Mucosa of descending colon (tissue), 3 donors: Measurements from ENCODE around the gene TMEM52. TPM values are rescaled to one million over a fixed set of nuclear protein-coding genes. Genes with fewer than 3 reads are reported as not detected.

ENCODE experiments used
- ATAC-seq: fragments of 200-7000 bp; cut with Tn5 transposase; one replicate; pipeline ENCODE4 v1.9.1; 2020; ENCODE audit warnings: mild to moderate bottlenecking, moderate library complexity
- DNase-seq, 3 donors: peaks; one replicate each; pipeline ENCODE4 v3.0.0-alpha.2; 2020
- H3K36me3 ChIP-seq: fragments of 200-600 bp; one replicate; pipeline ENCODE4 v1.8.0; 2021; ENCODE audit warnings: low read depth, mild to moderate bottlenecking
- H3K4me1 ChIP-seq: fragments of 200-600 bp; one replicate; pipeline ENCODE4 v1.8.0; 2021; ENCODE audit warnings: low read depth, mild to moderate bottlenecking
- H3K4me3 ChIP-seq: fragments of 200-600 bp; one replicate; pipeline ENCODE4 v1.8.0; 2021; ENCODE audit warnings: mild to moderate bottlenecking
- H3K9me3 ChIP-seq: fragments of 200-600 bp; one replicate; pipeline ENCODE4 v1.8.0; 2021; ENCODE audit warnings: mild to moderate bottlenecking
- intact Hi-C, 2 donors: fragments of 100-400 bp; cut with DNase I in 1 of 2; cut with micrococcal nuclease in 1 of 2; formaldehyde crosslinking; loops; one replicate each; pipeline versions ENCODE4 v1.11.0 to v1.11.1; 2022; cut with DNase I, micrococcal nuclease
- total RNA-seq, 3 donors: library from RNA; stranded (reverse); fragmentation: NEBNext Ultra II Directional in 2 of 3; extraction: Animal tissue kit (Norgen Biotek cat#: 25700) in 2 of 3; gene quantifications; one replicate each; pipeline versions ENCODE4 v1.2.1 to v1.2.4, GENCODE V29; 2021 to 2023
- TF ChIP-seq, protein P1 (sequence below): fragments of 200-600 bp; IDR thresholded peaks from one replicate; pipeline ENCODE4 v1.8.0; 2022; ENCODE audit warnings: antibody characterized with exemption, mild to moderate bottlenecking
- donor health status: DM: no; HTN: no; CAD: no; lungs with moderate emphysema.
- donor health status: DM: no; HTN: no; CAD: no.
- donor health status: DM: no; HTN: yes; CAD: no.

The TMEM52 gene
- total RNA-seq, 3 donors from 2014 or later: 1.8 to 4.0 (median 3.0) TPM

DNA sequence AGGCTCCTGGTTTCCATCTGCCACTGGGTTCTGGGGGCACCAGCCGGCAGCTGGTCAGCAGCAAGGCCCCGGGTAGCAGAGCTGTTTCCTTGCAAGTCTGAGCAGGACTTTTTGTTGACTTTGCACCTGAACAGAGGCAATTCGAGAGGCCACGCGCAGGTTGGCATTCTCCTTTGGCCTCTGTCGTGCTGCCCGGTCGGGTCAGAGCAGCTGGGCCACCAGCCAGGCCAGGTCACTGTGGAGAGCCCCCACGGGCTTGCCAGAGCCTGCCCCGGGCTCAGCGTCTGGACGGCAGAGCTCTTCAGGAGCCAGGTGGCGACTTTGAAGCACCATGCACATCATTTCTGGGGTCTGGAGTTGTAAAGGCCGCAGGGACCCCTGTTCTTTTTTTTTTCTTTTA, 28.4 kb upstream of the TMEM52 start:
- H3K4me1 ChIP-seq: peaks cover 7% of the 10 kb centered on the region
- DNase-seq (peak in 1 of 3 donors; percentile 33), ATAC-seq (no peak)
- H3K4me3 ChIP-seq: no peak overlapping the region
- intact Hi-C loops: loop anchor here (10.0 kb wide), 1 partner anchor 97 kb away; no protein-coding TSS in a partner anchor
- no peaks in the 10 kb centered on the region for H3K9me3 ChIP-seq
- TF ChIP-seq, protein P1, sequence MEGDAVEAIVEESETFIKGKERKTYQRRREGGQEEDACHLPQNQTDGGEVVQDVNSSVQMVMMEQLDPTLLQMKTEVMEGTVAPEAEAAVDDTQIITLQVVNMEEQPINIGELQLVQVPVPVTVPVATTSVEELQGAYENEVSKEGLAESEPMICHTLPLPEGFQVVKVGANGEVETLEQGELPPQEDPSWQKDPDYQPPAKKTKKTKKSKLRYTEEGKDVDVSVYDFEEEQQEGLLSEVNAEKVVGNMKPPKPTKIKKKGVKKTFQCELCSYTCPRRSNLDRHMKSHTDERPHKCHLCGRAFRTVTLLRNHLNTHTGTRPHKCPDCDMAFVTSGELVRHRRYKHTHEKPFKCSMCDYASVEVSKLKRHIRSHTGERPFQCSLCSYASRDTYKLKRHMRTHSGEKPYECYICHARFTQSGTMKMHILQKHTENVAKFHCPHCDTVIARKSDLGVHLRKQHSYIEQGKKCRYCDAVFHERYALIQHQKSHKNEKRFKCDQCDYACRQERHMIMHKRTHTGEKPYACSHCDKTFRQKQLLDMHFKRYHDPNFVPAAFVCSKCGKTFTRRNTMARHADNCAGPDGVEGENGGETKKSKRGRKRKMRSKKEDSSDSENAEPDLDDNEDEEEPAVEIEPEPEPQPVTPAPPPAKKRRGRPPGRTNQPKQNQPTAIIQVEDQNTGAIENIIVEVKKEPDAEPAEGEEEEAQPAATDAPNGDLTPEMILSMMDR: no peak
- H3K36me3 ChIP-seq: no peaks in the 10 kb centered on the region

DNA sequence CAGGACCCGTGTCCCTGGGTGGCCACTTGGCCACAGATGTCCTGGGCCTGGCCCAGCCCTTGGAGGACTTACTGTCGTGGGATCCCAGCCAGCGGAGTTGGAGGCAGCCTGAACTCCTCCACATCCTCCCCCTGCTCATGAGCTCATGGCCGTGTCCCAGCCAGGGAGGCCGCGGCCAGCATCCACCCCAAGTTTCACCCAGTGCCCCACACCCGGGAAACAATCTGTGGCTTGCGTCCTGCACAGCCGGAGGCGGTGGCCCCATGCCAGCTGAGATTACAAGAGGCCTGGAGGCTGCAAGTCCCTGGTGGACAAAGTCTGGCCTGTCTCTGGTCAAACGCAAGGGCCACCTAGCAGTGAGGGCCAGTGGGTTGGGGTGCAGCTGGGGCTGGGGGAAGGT, 27.5 kb upstream of the TMEM52 start:
- H3K9me3 ChIP-seq: no peaks in the 10 kb centered on the region
- DNase-seq: peak in 1 of 3 donors; percentile 59
- intact Hi-C loops: loop anchor here (10.0 kb wide), 1 partner anchor 98 kb away; no protein-coding TSS in a partner anchor
- no peaks in the 10 kb centered on the region for H3K36me3 ChIP-seq
- peaks cover 7% of the 10 kb centered on the region for H3K4me1 ChIP-seq
- ATAC-seq: no peak
- H3K4me3 ChIP-seq: no peak overlapping the region
- TF ChIP-seq, protein P1: no peak

DNA sequence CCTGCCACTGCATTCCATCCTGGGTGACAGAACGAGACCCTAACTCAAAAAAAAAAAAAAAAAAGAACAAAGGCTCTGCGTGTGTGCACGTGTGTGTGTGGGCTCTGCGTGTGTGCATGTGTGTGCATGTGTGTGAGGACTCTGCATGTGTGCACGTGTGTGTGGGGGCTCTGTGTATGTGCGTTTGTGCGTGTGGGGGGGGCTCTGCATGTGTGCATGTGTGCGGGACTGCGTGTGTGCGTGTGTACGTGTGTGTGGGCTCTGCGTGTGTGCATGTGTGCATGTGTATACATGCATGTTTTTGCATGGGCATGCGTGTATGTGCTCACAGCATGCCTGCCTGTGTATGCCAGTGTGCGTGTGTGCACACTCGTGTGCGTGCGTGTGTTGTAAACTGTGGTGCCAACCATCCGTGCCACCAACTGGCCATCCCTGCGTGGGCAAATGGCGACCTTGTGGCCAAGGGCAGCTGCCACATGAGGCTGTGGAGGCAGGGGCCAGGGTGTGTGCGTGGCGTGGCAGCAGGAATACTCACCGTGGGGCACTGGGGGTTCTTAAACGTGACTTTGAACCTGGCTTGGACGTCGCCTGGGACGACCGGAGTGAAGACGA, 26.8 kb upstream of the TMEM52 start:
- TF ChIP-seq, protein P1: no peak
- ATAC-seq (no peak), DNase-seq (peak in 1 of 3 donors; percentile 26)
- H3K4me3 ChIP-seq: no peak overlapping the region
- H3K4me1 ChIP-seq: peaks cover 7% of the 10 kb centered on the region
- no peaks in the 10 kb centered on the region for H3K36me3 ChIP-seq
- intact Hi-C loops: loop anchor here (10.0 kb wide), 1 partner anchor 99 kb away; no protein-coding TSS in a partner anchor
- H3K9me3 ChIP-seq: no peaks in the 10 kb centered on the region

DNA sequence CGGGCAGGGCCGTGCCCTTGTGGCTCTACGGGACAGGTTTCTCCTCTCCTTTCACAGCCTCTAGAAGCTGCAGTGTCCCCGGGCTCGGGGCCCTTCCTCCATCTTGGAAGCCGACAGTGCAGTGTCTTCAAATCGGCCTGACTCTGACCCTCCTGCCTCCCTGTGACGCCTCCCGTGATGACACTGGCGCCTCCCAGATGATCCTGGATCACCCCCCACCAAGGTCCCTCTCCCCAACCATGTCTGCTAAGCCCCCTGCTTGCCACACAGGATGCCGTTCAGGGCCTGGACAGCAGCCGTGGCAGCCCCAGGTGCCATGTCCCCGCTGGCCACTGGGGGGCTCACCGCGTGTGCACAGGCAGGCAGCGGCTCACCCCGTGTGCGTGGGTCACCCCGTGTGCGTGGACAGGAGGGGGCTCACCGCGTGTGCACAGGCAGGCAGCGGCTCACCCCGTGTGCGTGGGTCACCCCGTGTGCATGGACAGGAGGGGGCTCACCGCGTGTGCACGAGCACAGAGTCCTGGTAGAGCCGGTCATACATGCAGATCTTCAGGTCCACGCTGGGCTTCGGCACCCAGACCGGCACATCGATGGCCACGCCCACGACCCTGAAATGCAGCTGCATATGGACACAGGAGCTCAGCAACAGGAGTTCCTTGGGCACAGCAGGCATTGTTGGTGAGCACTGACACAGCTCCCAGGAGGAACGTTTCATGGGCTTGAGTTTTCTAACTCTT, 24.9 kb upstream of the TMEM52 start:
- Histone ChIP-seq H3K36me3 (no peaks in the 10 kb centered on the region), H3K4me1 (peaks cover 7% of the 10 kb centered on the region), H3K4me3 (no peak overlapping the region), H3K9me3 (no peaks in the 10 kb centered on the region)
- ATAC-seq (peak; percentile 84), DNase-seq (peak; percentile 60 to 71 (median 62))
- intact Hi-C loops: loop anchor here (10.0 kb wide), 1 partner anchor 101 kb away; no protein-coding TSS in a partner anchor
- TF ChIP-seq, protein P1: peak; percentile 87

DNA sequence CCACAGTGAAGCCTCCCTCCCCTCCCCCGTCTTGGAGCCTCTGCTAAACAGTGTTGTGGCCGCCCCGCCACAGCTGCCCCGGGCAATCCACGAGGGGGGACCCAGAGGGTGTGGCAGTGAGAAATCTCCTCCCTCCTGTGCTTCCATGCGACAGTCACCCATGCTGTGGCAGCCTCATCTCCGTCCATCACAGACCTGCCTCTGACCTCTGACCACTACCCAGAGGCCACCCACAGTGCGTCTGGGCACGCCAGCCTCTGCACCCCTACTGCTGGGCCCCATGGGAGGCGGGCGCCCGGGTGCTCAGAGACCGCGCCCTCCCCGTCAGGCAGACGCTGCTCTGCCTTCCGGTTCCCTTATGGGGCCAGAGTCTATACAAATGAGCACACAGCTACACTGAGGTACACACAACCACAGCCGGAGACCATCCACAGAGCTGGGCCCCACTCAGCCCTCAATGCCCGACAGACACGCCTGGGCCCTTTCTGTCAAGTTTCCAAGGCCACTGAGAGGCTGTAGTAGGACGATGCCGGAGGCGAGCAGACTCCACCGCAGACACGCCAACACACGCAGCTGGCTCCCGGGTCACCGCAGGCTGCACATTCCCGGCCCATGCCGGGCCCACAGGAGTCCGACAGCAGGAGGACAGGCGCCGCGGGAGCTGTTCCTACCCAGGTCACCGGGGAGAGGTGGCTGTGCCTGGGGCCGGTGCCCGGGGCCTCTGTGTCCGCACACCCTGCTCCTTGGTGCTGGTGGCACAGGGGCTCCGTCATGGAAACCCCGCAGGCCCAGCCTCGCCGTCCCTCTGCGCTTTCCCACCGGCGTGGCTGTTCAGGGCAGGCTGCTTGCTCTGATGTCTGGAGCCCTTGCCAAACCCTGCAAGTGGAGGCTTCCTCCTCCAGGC, 23.9 kb upstream of the TMEM52 start:
- Histone ChIP-seq H3K9me3 (no peaks in the 10 kb centered on the region), H3K36me3 (no peaks in the 10 kb centered on the region), H3K4me3 (no peak overlapping the region), H3K4me1 (peaks cover 7% of the 10 kb centered on the region)
- intact Hi-C loops: loop anchor here (10.0 kb wide), 1 partner anchor 102 kb away; no protein-coding TSS in a partner anchor
- ATAC-seq (peak; percentile 81), DNase-seq (peak in 2 of 3 donors; percentile 51 to 53)
- TF ChIP-seq, protein P1: no peak
